Keratinocyte (primary cell): ENCODE results near the gene CACNA1F.
"Not testable (repeated sequence)": the region's sequence is repeated elsewhere in the genome, so short reads cannot be mapped to it uniquely, and the experiment has no call there.

Experiments used
- EZH2 ChIP-seq: IDR thresholded peaks from one replicate; pipeline ENCODE4 v1.6.1; 2012; ENCODE audit warnings: inconsistent platforms, mild to moderate bottlenecking, low read length, moderate library complexity
- TF ChIP-seq, protein P1 (sequence below), 3 experiments: IDR thresholded peaks in 1 of 3; conservative IDR thresholded peaks in 1 of 3; optimal IDR thresholded peaks in 1 of 3; 2 replicates in 2 of 3; 3 replicates in 1 of 3; pipeline versions ENCODE3 to v1.5.1; 2011; ENCODE audit warnings: low read length in 3 of 3, mild to moderate bottlenecking in 3 of 3, moderate library complexity in 2 of 3, control low read depth in 1 of 3, inconsistent platforms in 1 of 3; ENCODE audit not compliant: insufficient read depth in 2 of 3; ENCODE audit errors: extremely low read depth in 1 of 3

DNA sequence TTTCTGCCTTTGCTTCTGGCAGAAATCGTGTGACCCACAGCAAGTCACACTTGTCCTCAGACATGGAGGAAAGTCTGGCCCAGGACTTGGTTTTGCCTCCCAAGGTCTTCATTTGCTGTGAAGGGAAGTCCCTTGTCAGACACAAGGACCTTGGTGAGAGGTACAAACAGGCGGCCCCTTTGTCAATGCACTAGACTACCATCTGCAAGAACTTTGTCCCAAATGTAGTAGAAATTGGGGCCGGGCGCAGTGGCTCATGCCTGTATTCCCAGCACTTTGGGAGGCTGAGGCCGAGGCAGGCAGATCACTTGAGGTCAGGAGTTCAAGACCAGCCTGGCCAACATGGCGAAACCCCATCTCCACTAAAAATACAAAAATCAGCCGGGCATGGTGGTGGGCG lies 59.6 kb downstream of the CACNA1F start:
- TF ChIP-seq, protein P1, sequence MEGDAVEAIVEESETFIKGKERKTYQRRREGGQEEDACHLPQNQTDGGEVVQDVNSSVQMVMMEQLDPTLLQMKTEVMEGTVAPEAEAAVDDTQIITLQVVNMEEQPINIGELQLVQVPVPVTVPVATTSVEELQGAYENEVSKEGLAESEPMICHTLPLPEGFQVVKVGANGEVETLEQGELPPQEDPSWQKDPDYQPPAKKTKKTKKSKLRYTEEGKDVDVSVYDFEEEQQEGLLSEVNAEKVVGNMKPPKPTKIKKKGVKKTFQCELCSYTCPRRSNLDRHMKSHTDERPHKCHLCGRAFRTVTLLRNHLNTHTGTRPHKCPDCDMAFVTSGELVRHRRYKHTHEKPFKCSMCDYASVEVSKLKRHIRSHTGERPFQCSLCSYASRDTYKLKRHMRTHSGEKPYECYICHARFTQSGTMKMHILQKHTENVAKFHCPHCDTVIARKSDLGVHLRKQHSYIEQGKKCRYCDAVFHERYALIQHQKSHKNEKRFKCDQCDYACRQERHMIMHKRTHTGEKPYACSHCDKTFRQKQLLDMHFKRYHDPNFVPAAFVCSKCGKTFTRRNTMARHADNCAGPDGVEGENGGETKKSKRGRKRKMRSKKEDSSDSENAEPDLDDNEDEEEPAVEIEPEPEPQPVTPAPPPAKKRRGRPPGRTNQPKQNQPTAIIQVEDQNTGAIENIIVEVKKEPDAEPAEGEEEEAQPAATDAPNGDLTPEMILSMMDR (optimal IDR thresholded peaks at IDR 0.05 in 1 of 3, IDR thresholded peaks at IDR 0.05 in 1 of 3, conservative IDR thresholded peaks at IDR 0.05 in 1 of 3; ENCODE audit: extremely low read depth in 1 of 3, insufficient read depth in 2 of 3, low read length in 3 of 3), result not testable (repeated sequence)
- TF ChIP-seq EZH2, result not testable (repeated sequence)
